Progenitor cell of endocrine pancreas (in vitro differentiated cells): Measurements from ENCODE around the gene EDNRA. TPM values are rescaled to one million over a fixed set of nuclear protein-coding genes. Genes with fewer than 3 reads are reported as not detected.

Experiments
- DNase-seq: peaks from one replicate; pipeline ENCODE4 v3.0.0; 2021; ENCODE audit warnings: low spot score; ENCODE audit not compliant: unreplicated experiment
- H3K27ac Mint-ChIP-seq: 2 replicates; pipeline ENCODE4 v1.8.0; 2021; ENCODE audit warnings: mild to moderate bottlenecking, moderate library complexity, mixed read lengths
- H3K27me3 Mint-ChIP-seq: 2 replicates; pipeline ENCODE4 v1.8.0; 2021; ENCODE audit warnings: mixed read lengths
- H3K36me3 Mint-ChIP-seq: 2 replicates; pipeline ENCODE4 v1.8.0; 2022; ENCODE audit warnings: mixed read lengths; ENCODE audit not compliant: insufficient read depth
- H3K4me1 Mint-ChIP-seq: 2 replicates; pipeline ENCODE4 v1.8.0; 2021; ENCODE audit warnings: low read depth, mixed read lengths
- H3K4me3 Mint-ChIP-seq: 2 replicates; pipeline ENCODE4 v1.8.0; 2021; ENCODE audit warnings: low read depth, mild to moderate bottlenecking, moderate library complexity, mixed read lengths
- H3K9me3 Mint-ChIP-seq: 2 replicates; pipeline ENCODE4 v1.8.0; 2021; ENCODE audit warnings: low read depth, mixed read lengths
- total RNA-seq: library from RNA; stranded (reverse); gene quantifications from 2 replicates; pipeline ENCODE4 v1.2.1, GENCODE V29; 2021
- TF ChIP-seq, protein P1 (sequence below): fragments of 200-600 bp; sonication (generic); IDR thresholded peaks from one replicate; pipeline ENCODE4 v1.5.0; 2021; ENCODE audit warnings: antibody characterized with exemption, mild to moderate bottlenecking; ENCODE audit not compliant: unreplicated experiment

Gene EDNRA
- total RNA-seq, 1 donor from 2014 or later = 12.2 TPM

DNA sequence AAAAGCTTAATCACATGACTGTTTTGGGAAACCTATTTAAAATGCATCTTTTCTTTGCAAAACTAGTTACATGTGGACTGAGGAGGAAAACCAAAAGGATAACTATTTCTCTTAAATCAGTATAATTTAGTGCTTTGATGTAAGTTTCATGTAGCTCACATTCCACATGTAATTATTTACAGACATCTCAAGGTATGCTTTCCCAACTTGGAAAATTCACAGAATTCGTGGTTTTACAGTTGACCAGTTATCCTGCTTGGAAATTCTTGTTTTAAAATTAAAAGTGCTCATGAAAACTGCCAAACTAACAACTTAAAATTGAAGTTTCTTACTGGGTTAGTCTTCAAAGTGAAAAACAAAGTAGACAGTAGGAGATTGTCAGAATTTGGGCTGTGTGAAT is 52.4 kb downstream of the EDNRA start:
- H3K4me3 Mint-ChIP-seq = no peak overlapping the region
- H3K9me3 Mint-ChIP-seq = peaks cover 4% of the 10 kb centered on the region
- H3K27me3 Mint-ChIP-seq = no peaks in the 10 kb centered on the region
- H3K36me3 Mint-ChIP-seq = peaks cover 11% of the 10 kb centered on the region
- no peak overlapping the region for H3K27ac Mint-ChIP-seq
- TF ChIP-seq, protein P1, sequence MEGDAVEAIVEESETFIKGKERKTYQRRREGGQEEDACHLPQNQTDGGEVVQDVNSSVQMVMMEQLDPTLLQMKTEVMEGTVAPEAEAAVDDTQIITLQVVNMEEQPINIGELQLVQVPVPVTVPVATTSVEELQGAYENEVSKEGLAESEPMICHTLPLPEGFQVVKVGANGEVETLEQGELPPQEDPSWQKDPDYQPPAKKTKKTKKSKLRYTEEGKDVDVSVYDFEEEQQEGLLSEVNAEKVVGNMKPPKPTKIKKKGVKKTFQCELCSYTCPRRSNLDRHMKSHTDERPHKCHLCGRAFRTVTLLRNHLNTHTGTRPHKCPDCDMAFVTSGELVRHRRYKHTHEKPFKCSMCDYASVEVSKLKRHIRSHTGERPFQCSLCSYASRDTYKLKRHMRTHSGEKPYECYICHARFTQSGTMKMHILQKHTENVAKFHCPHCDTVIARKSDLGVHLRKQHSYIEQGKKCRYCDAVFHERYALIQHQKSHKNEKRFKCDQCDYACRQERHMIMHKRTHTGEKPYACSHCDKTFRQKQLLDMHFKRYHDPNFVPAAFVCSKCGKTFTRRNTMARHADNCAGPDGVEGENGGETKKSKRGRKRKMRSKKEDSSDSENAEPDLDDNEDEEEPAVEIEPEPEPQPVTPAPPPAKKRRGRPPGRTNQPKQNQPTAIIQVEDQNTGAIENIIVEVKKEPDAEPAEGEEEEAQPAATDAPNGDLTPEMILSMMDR = no peak
- peaks cover 14% of the 10 kb centered on the region for H3K4me1 Mint-ChIP-seq
- DNase-seq = no peak

DNA sequence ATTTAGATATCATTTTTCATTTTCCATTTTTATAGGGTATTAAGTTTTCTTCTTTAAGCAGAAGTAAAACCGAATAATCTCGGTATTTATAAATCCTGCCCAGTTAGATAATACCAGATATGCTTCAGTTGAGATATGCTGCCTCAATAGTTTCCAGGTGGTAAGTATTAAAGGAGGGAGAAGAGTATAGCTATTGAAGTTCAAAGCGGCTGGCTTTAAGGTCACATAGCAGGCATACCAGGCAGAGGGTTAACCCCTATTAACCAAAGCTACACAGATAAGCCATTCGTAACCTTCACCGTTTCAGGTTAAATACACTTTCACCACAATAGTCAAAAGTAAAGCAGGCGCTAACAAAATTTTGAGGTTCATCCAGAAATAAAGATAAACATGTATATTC is 54.2 kb downstream of the EDNRA start:
- Mint-ChIP-seq H3K9me3 (peaks cover 4% of the 10 kb centered on the region), H3K4me3 (no peak overlapping the region), H3K4me1 (peaks cover 14% of the 10 kb centered on the region), H3K36me3 (peaks cover 11% of the 10 kb centered on the region), H3K27ac (no peak overlapping the region), H3K27me3 (no peaks in the 10 kb centered on the region)
- no peak for DNase-seq
- TF ChIP-seq, protein P1 = no peak

DNA sequence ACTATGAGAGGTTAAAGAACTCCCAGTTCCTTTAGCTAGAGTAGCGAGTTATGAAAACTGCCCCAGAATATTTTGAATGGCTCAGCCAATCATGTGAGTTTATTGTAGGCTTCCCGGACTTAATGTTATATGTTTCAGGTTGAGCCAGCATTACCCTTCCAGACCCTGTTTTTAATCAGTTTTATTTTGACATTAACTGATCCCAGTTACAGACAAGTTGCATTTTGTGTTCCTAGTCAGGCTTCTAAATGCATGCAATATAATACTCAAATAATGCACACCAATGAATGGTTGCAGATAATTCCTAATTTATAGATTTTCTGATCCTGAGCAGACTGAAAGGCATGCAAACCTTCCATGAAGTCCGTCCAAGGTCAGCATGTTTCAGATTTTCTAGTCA is 57.8 kb downstream of the EDNRA start:
- DNase-seq = no peak
- H3K27ac Mint-ChIP-seq = no peak overlapping the region
- TF ChIP-seq, protein P1 = no peak

DNA sequence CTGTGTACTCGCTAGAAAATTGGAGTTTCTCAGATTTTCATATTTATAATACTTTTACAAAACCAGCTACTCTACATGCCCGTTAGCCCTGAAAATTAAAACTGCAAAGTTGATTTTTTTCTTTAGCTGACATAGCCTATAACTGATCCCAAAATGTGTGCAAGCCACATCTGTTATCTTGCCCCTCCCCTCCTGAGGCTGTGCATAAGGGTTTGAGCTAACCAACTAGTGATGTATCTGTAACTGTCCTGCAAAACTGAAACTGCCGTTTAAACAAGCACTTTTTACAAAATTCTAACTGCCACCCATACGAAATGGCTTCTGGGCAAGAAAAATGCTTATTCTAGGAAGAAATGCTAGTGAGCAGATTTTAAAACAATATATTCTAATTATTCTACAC is 59.1 kb downstream of the EDNRA start:
- Mint-ChIP-seq H3K27ac (no peak overlapping the region), H3K4me1 (peaks cover 8% of the 10 kb centered on the region), H3K9me3 (peaks cover 4% of the 10 kb centered on the region), H3K27me3 (no peaks in the 10 kb centered on the region), H3K4me3 (no peak overlapping the region), H3K36me3 (peaks cover 7% of the 10 kb centered on the region)
- TF ChIP-seq, protein P1 = no peak
- no peak for DNase-seq

More for the DNA sequence above, 57.8 kb downstream of the EDNRA start:
- H3K27me3 Mint-ChIP-seq = no peaks in the 10 kb centered on the region
- H3K4me3 Mint-ChIP-seq = no peak overlapping the region
- peaks cover 14% of the 10 kb centered on the region for H3K4me1 Mint-ChIP-seq
- H3K9me3 Mint-ChIP-seq = peaks cover 4% of the 10 kb centered on the region
- H3K36me3 Mint-ChIP-seq = peaks cover 10% of the 10 kb centered on the region

DNA sequence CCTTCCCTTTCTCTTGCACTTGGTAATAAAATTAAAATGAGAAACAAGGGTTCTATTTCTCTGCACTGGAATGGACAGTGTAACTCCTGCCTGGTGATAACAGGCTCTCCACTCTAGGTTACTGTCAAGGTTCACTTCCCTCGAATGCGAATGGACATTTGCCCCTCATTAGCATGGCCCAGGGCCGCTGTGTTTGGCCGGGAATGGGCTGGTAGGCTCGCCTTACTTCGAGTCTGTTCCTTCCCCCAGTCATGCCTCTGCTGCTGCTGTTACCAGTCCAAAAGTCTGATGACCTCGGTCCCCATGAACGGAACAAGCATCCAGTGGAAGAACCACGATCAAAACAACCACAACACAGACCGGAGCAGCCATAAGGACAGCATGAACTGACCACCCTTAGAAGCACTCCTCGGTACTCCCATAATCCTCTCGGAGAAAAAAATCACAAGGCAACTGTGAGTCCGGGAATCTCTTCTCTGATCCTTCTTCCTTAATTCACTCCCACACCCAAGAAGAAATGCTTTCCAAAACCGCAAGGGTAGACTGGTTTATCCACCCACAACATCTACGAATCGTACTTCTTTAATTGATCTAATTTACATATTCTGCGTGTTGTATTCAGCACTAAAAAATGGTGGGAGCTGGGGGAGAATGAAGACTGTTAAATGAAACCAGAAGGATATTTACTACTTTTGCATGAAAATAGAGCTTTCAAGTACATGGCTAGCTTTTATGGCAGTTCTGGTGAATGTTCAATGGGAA is 61.5 kb downstream of the EDNRA start:
- DNase-seq = no peak
- H3K27me3 Mint-ChIP-seq = no peaks in the 10 kb centered on the region
- no peaks in the 10 kb centered on the region for H3K4me1 Mint-ChIP-seq
- TF ChIP-seq, protein P1 = no peak
- peaks cover 4% of the 10 kb centered on the region for H3K36me3 Mint-ChIP-seq
- H3K27ac Mint-ChIP-seq = no peak overlapping the region
- H3K9me3 Mint-ChIP-seq = no peaks in the 10 kb centered on the region
- H3K4me3 Mint-ChIP-seq = no peak overlapping the region
